GM23338 (cell line): Measurements from ENCODE around the gene IL1B. TPM values are rescaled to one million over a fixed set of nuclear protein-coding genes. Genes with fewer than 3 reads are reported as not detected.
A peak's percentile ranks its signal among the peaks of the same experiment; 100 is the strongest.

Experiments used
- ATAC-seq: fragments of 200-7000 bp; cut with Tn5 transposase; 3 replicates; pipeline ENCODE4 v1.9.1; 2020
- DNase-seq: peaks from one replicate; pipeline ENCODE4 v3.0.0-alpha.2; 2015; ENCODE audit warnings: low spot score
- H2AFZ ChIP-seq: fragments of 200-600 bp; sonication (generic); 2 replicates; pipeline ENCODE4 v1.8.0; 2016; ENCODE audit warnings: antibody characterized with exemption, mild to moderate bottlenecking, moderate library complexity
- H3F3A ChIP-seq: fragments of 200-600 bp; sonication (generic); replicated peaks from 2 replicates; pipeline ENCODE4 v1.8.0; 2017; ENCODE audit warnings: antibody characterized with exemption, mixed run types, low read depth
- H3K27ac ChIP-seq: fragments of 200-600 bp; sonication (generic); 2 replicates; pipeline ENCODE4 v1.6.1; 2016; ENCODE audit warnings: low read depth
- H3K27me3 ChIP-seq: fragments of 200-600 bp; sonication (generic); 2 replicates; pipeline ENCODE4 v1.8.0; 2016; ENCODE audit warnings: mild to moderate bottlenecking, mixed run types, moderate library complexity; ENCODE audit not compliant: insufficient read depth
- H3K36me3 ChIP-seq: fragments of 200-600 bp; sonication (generic); 2 replicates; pipeline ENCODE4 v1.8.0; 2016; ENCODE audit warnings: mild to moderate bottlenecking; ENCODE audit not compliant: insufficient read depth
- H3K4me1 ChIP-seq: fragments of 200-600 bp; sonication (generic); 2 replicates; pipeline ENCODE4 v1.8.0; 2016; ENCODE audit warnings: mild to moderate bottlenecking, moderate library complexity; ENCODE audit not compliant: insufficient read depth
- H3K4me2 ChIP-seq: fragments of 200-600 bp; sonication (generic); 2 replicates; pipeline ENCODE4 v1.7.1; 2017; ENCODE audit warnings: mixed run types
- H3K4me3 ChIP-seq: fragments of 200-600 bp; sonication (generic); 2 replicates; pipeline ENCODE4 v1.6.1; 2016; ENCODE audit warnings: mixed run types
- H3K79me2 ChIP-seq: fragments of 200-600 bp; sonication (generic); replicated peaks from 2 replicates; pipeline ENCODE4 v1.8.0; 2017; ENCODE audit warnings: mild to moderate bottlenecking; ENCODE audit not compliant: insufficient read depth
- H3K9me2 ChIP-seq: fragments of 200-600 bp; sonication (generic); 2 replicates; pipeline ENCODE4 v1.8.0; 2017; ENCODE audit not compliant: insufficient read depth
- H4K20me1 ChIP-seq: fragments of 200-600 bp; sonication (generic); replicated peaks from 2 replicates; pipeline ENCODE4 v1.8.0; 2017; ENCODE audit warnings: mild to moderate bottlenecking; ENCODE audit not compliant: insufficient read depth
- H3K27ac Mint-ChIP-seq: 2 replicates; pipeline ENCODE4 v1.8.0; 2020; ENCODE audit warnings: inconsistent platforms, mild to moderate bottlenecking, moderate library complexity, mixed read lengths
- H3K27me3 Mint-ChIP-seq: 3 replicates; pipeline ENCODE4 v1.8.0; 2022; ENCODE audit warnings: low read depth, mild to moderate bottlenecking, moderate library complexity, mixed read lengths, inconsistent platforms; ENCODE audit not compliant: insufficient read depth, poor library complexity
- H3K36me3 Mint-ChIP-seq: 3 replicates; pipeline ENCODE4 v1.8.0; 2021; ENCODE audit warnings: low read depth, mild to moderate bottlenecking, inconsistent platforms, moderate library complexity, mixed read lengths
- H3K4me1 Mint-ChIP-seq: 3 replicates; pipeline ENCODE4 v1.8.0; 2020; ENCODE audit warnings: mild to moderate bottlenecking, inconsistent platforms, mixed read lengths
- H3K4me3 Mint-ChIP-seq: 3 replicates; pipeline ENCODE4 v1.8.0; 2021; ENCODE audit warnings: moderate library complexity, mild to moderate bottlenecking, inconsistent platforms, mixed read lengths
- H3K9me3 Mint-ChIP-seq: 3 replicates; pipeline ENCODE4 v1.8.0; 2020; ENCODE audit warnings: moderate library complexity, mild to moderate bottlenecking, inconsistent platforms, mixed read lengths
- CREB1 ChIP-seq: fragments of 250-450 bp; sonication (Bioruptor Pico); IDR thresholded peaks from 2 replicates; pipeline ENCODE4 v1.5.0; 2020; ENCODE audit warnings: low read depth, mild to moderate bottlenecking, moderate library complexity
- ETS1 ChIP-seq: IDR thresholded peaks from 2 replicates; pipeline ENCODE4 v1.6.1; 2016; ENCODE audit warnings: antibody characterized with exemption
- JUNB ChIP-seq: IDR thresholded peaks from one replicate; pipeline ENCODE4 v1.6.1; 2016; ENCODE audit warnings: antibody characterized with exemption; ENCODE audit not compliant: unreplicated experiment
- NANOG ChIP-seq: IDR thresholded peaks from 2 replicates; pipeline ENCODE4 v1.6.1; 2016; ENCODE audit warnings: antibody characterized with exemption, borderline replicate concordance
- POLR2AphosphoS5 ChIP-seq: IDR thresholded peaks from 2 replicates; pipeline ENCODE4 v1.6.1; 2016; ENCODE audit warnings: antibody characterized with exemption, low read depth
- REST ChIP-seq: IDR thresholded peaks from one replicate; pipeline ENCODE4 v1.6.1; 2018; ENCODE audit warnings: antibody characterized with exemption; ENCODE audit not compliant: unreplicated experiment
- STAT1 ChIP-seq: IDR thresholded peaks from one replicate; pipeline ENCODE4 v1.6.1; 2016; ENCODE audit warnings: antibody characterized with exemption; ENCODE audit not compliant: unreplicated experiment
- ZNF331 ChIP-seq: fragments of 250-450 bp; sonication (Bioruptor Pico); IDR thresholded peaks from 2 replicates; pipeline ENCODE4 v1.5.0; 2020; ENCODE audit warnings: low read depth, mild to moderate bottlenecking, moderate library complexity
- ZNF462 ChIP-seq: fragments of 250-450 bp; sonication (Bioruptor Pico); IDR thresholded peaks from 2 replicates; pipeline ENCODE4 v1.5.0; 2020; ENCODE audit warnings: mild to moderate bottlenecking, moderate library complexity
- polyA plus RNA-seq: library from polyadenylated mRNA; unstranded; fragments of >200 nt; fragmentation: Nextera tagmentation; extraction: Ambion mirVana; gene quantifications from 2 replicates; pipeline ENCODE4 v1.2.1, GENCODE V29; 2016
- total RNA-seq: library from RNA; depleted of rRNA; stranded (reverse); fragments of >200 nt; shearing (Covaris generic); gene quantifications from 2 replicates; pipeline ENCODE4 v1.2.3, GENCODE V29; 2014

IL1B gene
- total and polyA plus RNA-seq, 2 experiments from 2014 or later = not detected

- no peak for TF ChIP-seq REST
Measured at GRCh38 chr2:112821682-112822081, 14.9 kb downstream of the IL1B start (continued).

GRCh38 chr2:112821142-112821541, 15.4 kb downstream of the IL1B start:
- peaks cover 27% of the 10 kb centered on the region for H3K4me1 Mint-ChIP-seq
- Histone ChIP-seq H3K79me2 (no peaks in the 10 kb centered on the region), H3K27ac (no peak overlapping the region), H3K9me2 (no peaks in the 10 kb centered on the region), H3K27me3 (no peaks in the 10 kb centered on the region), H4K20me1 (no peaks in the 10 kb centered on the region), H3K4me3 (no peak overlapping the region), H3K36me3 (no peaks in the 10 kb centered on the region), H2AFZ (no peak overlapping the region; the same call in 1 of the 2 replicates), H3K4me2 (no peak overlapping the region), H3F3A (no peaks in the 10 kb centered on the region), H3K4me1 (peaks cover 24% of the 10 kb centered on the region)
- ATAC-seq = peak; percentile 47; the same call in 2 of the 3 replicates
- H3K36me3 Mint-ChIP-seq = no peaks in the 10 kb centered on the region; the same call in 2 of the 3 replicates
- DNase-seq = no peak
- H3K9me3 Mint-ChIP-seq = no peaks in the 10 kb centered on the region
- no peak overlapping the region for H3K4me3 Mint-ChIP-seq
- H3K27me3 Mint-ChIP-seq = peaks cover 8% of the 10 kb centered on the region
- no peak overlapping the region for H3K27ac Mint-ChIP-seq
- no peak for TF ChIP-seq REST
- TF ChIP-seq JUNB = no peak
- no peak for TF ChIP-seq ETS1
- no peak for TF ChIP-seq ZNF331 (CRISPR knock-in tag)
- no peak for TF ChIP-seq STAT1
- no peak for TF ChIP-seq NANOG
- no peak for TF ChIP-seq CREB1 (CRISPR knock-in tag)
- no peak for TF ChIP-seq ZNF462 (CRISPR knock-in tag)
- TF ChIP-seq POLR2AphosphoS5 = no peak
